ENCODE measurements around the gene NDRG4. TPM values are rescaled to one million over a fixed set of nuclear protein-coding genes. Genes with fewer than 3 reads are reported as not detected.

Gene NDRG4
- total and polyA plus RNA-seq, 4 donors = 5.3 to 18.7 (median 14.2) TPM

DNA sequence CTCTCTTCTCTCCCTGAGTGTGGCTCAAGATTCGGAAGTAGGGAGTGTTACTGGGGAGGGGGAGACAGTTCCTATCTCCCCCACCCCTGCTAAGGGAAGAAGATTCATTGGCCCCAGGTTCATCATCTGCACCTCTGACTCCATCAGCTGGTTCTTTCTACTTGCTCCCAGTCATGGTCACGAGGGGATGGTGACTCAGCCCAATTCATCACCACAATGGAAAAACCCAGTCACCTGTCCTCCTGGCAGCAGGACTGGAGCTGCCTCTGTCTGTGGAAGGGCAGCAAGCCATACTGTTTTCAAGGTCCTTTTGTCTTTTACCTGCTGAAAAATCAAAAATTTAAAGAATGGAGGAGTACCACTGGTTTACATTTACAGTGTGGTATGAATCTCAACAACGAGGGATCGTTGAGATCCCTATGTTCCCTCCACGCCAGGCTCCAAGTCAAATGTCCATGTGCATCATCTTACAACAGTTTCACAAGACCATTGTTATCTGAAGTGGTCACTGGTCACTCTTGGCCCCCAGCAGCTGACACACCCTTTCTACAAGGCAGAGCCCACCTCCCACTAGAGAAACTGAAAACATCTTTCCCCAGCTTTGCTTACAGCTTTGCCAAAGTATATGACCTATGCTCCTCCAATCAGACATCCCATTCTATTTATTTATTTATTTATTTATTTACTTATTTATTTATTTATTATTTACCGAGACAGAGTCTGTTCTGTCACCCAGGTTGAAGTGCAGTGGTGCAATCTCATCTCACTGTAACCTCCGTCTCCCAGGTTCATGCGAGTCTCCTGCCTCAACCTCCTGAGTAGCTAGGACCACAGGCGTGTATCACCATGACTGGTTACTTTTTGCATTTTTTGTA, 40.4 kb upstream of the NDRG4 start:
- H3K27me3 ChIP-seq (ENCODE audit: control insufficient read depth in 3 of 3, insufficient read depth in 3 of 3, low read length in 2 of 3) = peaks cover 0 to 28% (median 25%) of the 10 kb centered on the region in 3 donors
- ATAC-seq (ENCODE audit: insufficient read depth, low FRiP score) = no peak
- DNase-seq = no peak
- H3K27ac ChIP-seq (ENCODE audit: low read depth in 1 of 2, low read length in 1 of 2) = peak overlapping the region in 1 of 2 donors; percentile 82
- TF ChIP-seq CTCF (IDR thresholded peaks at IDR 0.05; ENCODE audit: control extremely low read depth, extremely low read depth) = no peak
- peaks cover 0 to 3% (median 0%) of the 10 kb centered on the region in 4 donors for H3K9me3 ChIP-seq (ENCODE audit: control insufficient read depth in 4 of 4, insufficient read depth in 3 of 4, low read length in 3 of 4)
- H3K4me3 ChIP-seq = no peak overlapping the region
- peaks cover 0 to 8% (median 0%) of the 10 kb centered on the region in 5 donors for H3K4me1 ChIP-seq (ENCODE audit: control insufficient read depth in 5 of 5, insufficient read depth in 5 of 5, low read length in 5 of 5)
- H3K36me3 ChIP-seq (ENCODE audit: control insufficient read depth in 4 of 4, insufficient read depth in 4 of 4, low read length in 4 of 4) = no peaks in the 10 kb centered on the region
- WGBS, 2 donors = 82 to 83% methylated on average over 9 of the region's 9 CpGs
- no peak overlapping the region for H3K9ac ChIP-seq (ENCODE audit: insufficient read depth in 1 of 2, low read length in 2 of 2)

DNA sequence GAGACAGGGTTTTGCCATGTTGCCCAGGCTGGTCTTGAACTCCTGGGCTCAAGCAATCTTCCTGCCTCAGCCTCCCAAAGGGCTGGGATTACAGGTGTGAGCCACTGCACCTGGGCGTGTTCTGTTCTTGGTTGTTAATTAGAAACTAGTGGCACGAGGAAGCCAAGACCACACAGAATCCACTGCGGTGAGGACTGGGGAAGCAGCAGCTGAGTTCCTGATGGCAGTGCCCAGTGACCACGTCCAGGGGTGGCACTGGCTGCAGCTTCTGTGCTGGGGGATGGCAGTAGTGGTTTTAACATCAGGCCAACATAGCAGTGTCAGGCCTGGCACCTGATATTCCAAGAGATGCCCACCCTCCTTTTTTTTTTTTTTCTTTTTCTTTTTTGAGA, 39.7 kb upstream of the NDRG4 start:
- Histone ChIP-seq H3K4me3 (no peak overlapping the region), H3K27ac (ENCODE audit: low read depth in 1 of 2, low read length in 1 of 2) (peak overlapping the region in 1 of 2 donors; percentile 76), H3K36me3 (ENCODE audit: control insufficient read depth in 4 of 4, insufficient read depth in 4 of 4, low read length in 4 of 4) (no peaks in the 10 kb centered on the region), H3K4me1 (ENCODE audit: control insufficient read depth in 5 of 5, insufficient read depth in 5 of 5, low read length in 5 of 5) (peaks cover 0 to 8% (median 0%) of the 10 kb centered on the region in 5 donors), H3K9ac (ENCODE audit: insufficient read depth in 1 of 2, low read length in 2 of 2) (no peak overlapping the region), H3K9me3 (ENCODE audit: control insufficient read depth in 4 of 4, insufficient read depth in 3 of 4, low read length in 3 of 4) (peaks cover 0 to 2% (median 0%) of the 10 kb centered on the region in 4 donors), H3K27me3 (ENCODE audit: control insufficient read depth in 3 of 3, insufficient read depth in 3 of 3, low read length in 2 of 3) (peaks cover 0 to 34% (median 31%) of the 10 kb centered on the region in 3 donors)
- no peak for TF ChIP-seq CTCF (IDR thresholded peaks at IDR 0.05; ENCODE audit: control extremely low read depth, extremely low read depth)
- no peak for ATAC-seq (ENCODE audit: insufficient read depth, low FRiP score)
- 74 to 83% methylated on average over 4 of the region's 4 CpGs for WGBS, 2 donors
- DNase-seq = no peak

- no peak for DNase-seq
- H3K36me3 ChIP-seq (ENCODE audit: control insufficient read depth in 4 of 4, insufficient read depth in 4 of 4, low read length in 4 of 4) = no peaks in the 10 kb centered on the region
- H3K4me1 ChIP-seq (ENCODE audit: control insufficient read depth in 5 of 5, insufficient read depth in 5 of 5, low read length in 5 of 5) = peaks cover 0 to 7% (median 0%) of the 10 kb centered on the region in 5 donors
- H3K27me3 ChIP-seq (ENCODE audit: control insufficient read depth in 3 of 3, insufficient read depth in 3 of 3, low read length in 2 of 3) = peaks cover 0 to 42% (median 38%) of the 10 kb centered on the region in 3 donors
- H3K27ac ChIP-seq (ENCODE audit: low read depth in 1 of 2, low read length in 1 of 2) = peak overlapping the region in 1 of 2 donors; percentile 76
- ATAC-seq (ENCODE audit: insufficient read depth, low FRiP score) = no peak
- no peak overlapping the region for H3K4me3 ChIP-seq
- peaks cover 0 to 2% (median 0%) of the 10 kb centered on the region in 4 donors for H3K9me3 ChIP-seq (ENCODE audit: control insufficient read depth in 4 of 4, insufficient read depth in 3 of 4, low read length in 3 of 4)
- WGBS, 2 donors = 75 to 81% methylated on average over 5 of the region's 5 CpGs
- no peak for TF ChIP-seq CTCF (IDR thresholded peaks at IDR 0.05; ENCODE audit: control extremely low read depth, extremely low read depth)
- no peak overlapping the region for H3K9ac ChIP-seq (ENCODE audit: insufficient read depth in 1 of 2, low read length in 2 of 2)
Observed at GRCh38 chr16:58461056-58461455, 38.9 kb upstream of the NDRG4 start.

Data from lung (tissue), 12 donors.